HG03439 (cell line): ENCODE data around the gene CD3G.
"Not testable (repeated sequence)": the region's sequence is repeated elsewhere in the genome, so short reads cannot be mapped to it uniquely, and the experiment has no call there.

Source experiments
- ATAC-seq: cut with Tn5 transposase; IDR thresholded peaks from one replicate; pipeline ENCODE4 v1.9.1; 2021; ENCODE audit warnings: mild to moderate bottlenecking, moderate library complexity; ENCODE audit not compliant: unreplicated experiment

Gene CD3G

DNA sequence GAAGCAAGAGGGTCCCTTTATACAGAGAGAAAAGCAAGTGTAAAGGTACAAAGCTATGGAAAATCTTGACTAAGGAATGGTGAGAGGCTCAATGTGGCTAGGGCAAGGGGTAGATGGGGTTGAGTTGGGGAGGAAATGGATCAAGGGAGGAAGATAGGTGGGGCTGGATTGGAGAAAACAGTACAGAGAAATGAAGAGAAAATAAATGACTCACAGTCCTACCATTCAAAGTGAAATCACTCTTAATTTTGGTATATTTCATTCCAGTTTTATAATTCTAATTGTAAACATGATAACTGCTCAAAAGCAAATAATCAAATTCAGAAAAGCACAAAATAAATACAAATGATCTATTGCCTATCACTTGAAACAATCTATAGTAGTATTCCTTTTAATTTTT lies 31.8 kb downstream of the CD3G start:
- no peak for ATAC-seq

DNA sequence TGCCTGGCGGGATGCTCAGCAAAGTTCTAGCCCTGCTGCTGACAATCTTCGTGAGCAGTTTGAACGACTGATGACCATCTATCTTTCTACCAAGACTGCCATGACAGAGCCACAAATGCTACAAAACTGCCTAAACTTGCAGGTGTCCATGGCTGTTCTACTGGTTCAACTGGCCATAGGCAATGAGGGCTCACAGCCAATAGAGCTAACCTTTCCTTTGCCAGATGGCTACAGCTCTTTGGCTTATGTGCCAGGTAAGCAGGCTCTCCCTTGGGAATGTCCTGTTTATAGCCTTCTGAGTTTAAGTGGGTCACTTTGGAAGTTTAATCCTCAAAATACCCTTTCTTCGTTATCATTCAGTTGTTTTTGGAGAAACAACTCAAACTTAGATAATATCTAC lies 35.4 kb downstream of the CD3G start:
- ATAC-seq = no peak

- ATAC-seq = no peak
These were observed 36.4 kb downstream of the CD3G start for GRCh38 chr11:118380571-118380970.

DNA sequence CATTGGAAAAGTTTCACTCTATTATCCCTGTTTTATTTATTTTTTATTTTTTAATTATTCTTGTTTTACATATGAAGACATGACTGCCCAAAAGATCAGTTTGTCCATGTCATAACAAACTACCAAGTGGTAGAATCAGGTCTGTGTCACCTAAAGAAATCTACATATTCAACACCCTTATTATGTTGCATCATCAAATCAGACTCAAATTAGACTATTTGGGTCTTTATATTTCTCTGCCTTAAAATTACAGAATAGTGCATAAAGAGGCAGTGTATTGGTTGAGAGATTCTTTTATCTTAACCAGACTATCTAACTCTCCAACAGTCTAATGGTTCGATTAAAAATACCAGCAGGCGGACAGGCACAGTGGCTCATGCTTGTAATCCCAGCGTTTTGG lies 38.8 kb downstream of the CD3G start:
- ATAC-seq = no peak

GRCh38 chr11:118383657-118384056 lies 39.5 kb downstream of the CD3G start:
- no peak for ATAC-seq

DNA sequence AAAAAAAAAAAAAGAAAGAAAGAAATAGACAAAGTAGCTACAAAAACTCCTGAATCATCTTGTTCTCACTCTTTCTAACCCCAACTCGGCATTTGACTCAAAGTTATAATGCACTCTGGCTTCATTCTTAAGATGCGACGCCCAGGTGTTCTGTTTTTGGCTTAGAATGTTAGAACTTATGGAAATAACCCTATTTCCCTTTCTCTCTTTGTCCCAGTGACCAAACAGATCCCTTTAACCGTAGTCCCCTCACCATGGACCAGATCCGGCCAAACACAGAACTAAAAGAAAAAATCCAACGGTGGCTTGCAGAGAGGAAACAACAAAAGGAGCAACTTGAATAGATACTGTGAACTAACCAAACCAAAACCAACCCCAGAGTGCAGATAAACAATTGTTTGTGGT lies 52.0 kb downstream of the CD3G start:
- no peak for ATAC-seq

DNA sequence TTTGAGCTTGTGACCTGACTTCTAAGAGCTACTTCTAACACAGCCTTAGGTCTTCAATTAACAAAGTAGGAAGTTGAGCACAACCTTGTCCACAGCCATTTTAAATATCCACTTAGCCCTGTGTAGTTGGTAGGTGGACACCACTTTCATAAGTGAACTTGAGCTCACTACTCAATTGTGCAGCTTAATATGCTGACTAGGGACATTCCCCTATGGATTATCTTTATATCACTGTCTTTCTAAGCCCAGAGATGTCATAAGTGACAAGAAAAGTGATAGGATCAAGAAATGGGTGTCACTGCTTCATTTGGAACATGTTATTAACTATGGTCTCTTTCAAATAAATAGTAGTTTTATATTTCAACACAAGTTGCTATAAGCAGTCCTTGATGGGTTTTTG lies 53.3 kb downstream of the CD3G start:
- ATAC-seq = no peak

DNA sequence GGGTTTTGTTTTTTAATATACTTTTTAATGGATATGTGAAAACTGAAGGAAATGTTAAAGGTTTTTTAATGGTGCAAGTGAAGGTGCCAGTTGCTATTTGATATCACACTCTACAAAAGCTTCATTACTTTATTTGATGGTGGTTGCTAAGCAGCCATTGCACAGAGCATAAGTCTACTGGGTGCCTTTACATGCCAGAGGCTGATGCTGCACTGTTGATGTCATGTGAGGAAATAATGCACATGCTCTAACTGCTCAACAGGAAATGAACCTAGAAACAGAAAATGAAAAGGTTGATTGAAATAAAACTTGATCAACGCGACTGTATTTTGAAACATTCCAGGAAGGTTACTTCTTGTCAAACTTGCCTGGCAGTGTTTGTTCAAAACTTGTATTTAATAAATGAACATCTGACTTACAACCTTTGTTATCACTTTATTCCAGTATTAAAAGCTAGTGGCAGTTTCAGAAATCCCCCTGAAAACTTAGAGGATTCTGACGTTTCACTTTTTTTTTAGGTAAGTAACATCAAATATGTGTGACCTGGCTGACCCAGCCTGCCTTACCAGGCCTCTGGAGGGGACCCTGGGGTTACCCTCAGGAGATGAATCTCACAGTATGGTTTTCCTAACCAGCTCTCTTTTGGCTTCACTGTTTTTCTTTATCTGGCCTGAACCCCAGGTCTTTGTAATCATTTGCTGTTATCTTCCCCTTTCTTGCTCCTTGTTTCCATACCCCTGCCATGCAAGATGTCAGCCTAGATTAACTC lies 54.8 kb downstream of the CD3G start:
- ATAC-seq = no peak

DNA sequence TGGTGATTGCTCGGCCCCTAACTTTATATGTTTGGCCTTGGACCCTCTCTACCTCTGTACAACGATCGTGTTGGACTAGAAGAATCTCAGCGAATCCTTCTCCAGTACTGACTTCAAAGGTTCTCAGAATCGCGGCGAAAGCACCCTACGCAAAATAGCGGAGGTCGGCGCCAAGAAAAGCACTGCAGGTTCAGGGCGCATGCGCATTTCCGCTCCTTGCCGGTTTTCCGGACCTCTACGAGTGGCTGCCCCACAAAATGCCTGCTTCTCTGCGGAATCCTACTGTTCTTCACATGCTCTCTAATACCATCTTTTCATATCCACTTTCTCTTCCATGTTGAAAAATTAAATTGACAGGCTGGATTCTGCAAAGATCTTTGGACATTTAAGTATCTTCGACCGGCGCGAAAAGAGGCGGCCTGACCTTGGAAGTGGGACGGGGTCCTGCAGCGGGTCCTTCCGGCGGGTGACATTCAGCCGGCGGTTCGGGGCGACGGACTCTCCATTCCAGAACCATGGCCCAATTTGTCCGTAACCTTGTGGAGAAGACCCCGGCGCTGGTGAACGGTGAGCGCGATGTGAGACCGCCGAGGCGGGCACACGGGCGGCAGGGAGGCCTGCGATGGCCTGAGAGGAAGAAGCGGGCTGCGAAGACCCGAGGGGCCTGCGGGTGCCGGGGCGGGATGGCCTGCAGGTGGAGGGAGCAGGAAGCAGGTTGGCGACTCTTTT lies 57.2 kb downstream of the CD3G start, which contains the start of gene ATP5MG:
ATP5MG (plus strand) TSS at position 456 of the 729 bp plus-strand sequence; CDS start at position 516, 60 bp downstream.
- ATAC-seq = peak; percentile 45

DNA sequence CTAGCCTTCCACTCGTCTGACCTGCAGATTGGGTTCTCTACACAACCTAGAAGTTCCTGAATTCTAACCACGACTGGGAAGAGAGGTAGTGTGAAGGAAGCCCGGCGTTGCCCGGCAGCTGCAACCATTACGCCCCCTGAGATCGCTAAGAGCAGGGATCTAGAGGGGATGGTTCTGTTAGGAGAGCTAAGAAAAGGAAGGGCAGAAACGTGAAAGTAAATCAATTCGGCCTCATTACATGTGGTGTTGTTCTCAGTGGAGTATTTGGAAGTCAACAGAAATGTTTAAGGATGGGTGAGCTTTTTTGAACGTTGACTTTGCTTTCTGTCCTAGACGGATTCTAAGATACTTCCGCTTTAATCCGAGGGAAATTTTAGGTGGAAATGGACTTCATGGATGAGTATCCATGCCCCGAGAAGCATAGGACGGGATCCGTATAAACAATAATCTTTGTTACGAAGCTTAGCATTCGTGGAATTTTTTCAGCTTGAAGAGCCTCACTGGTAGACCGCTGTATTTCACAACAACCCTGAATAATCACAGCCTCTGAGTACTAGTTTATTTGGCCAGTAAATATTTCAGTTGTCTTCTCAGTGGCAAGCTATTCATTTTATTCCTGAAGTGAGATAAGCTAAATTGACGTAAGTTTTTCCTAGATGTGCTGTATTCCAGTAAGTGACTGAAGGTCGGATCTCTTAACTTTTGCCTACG lies 57.9 kb downstream of the CD3G start:
- ATAC-seq = no peak

DNA sequence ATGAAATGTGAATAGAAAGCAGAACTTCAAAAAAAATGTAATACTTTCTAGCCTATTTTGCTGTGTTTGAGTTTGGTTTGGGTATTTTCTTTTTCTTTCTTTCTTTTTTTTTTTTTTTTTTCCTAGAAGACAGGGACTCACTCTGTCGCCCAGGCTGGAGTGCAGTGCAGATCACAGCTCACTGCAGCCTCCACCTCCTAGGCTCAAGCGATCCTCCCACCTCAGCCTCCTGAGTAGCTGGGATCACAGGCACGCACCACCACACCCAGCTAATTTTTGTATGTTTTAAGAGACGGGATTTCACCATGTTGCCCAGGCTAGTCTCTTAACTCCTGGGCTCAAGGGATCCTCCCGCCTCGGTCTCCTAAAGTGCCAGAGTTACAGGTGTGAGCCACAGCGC lies 58.5 kb downstream of the CD3G start:
- not testable (repeated sequence) for ATAC-seq
